ENCODE results near the gene SLC22A1. TPM values are rescaled to one million over a fixed set of nuclear protein-coding genes. Genes with fewer than 3 reads are reported as not detected.

The SLC22A1 gene
- total RNA-seq, 4 donors from 2014 or later, result 1.4 to 2.6 (median 1.5) TPM

DNA sequence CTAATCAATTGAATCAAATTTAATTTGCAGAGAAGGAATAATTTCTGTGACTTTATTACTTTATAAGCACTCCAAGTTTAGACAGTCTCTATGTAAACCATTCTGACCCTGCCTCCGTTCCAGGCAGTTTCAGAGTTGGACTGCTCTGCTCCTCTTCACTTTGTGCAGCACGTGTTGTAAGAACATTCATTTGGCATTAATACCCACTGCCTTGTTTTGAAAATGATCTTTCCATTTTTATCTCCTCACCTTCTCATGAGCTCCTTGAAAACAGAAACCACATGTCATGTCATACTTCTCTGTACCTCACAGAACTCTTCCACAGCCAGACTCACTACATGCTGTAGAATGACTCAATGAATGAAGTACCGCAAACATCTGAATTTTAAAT lies 25.5 kb downstream of the SLC22A1 start:
- TF ChIP-seq, protein P1, sequence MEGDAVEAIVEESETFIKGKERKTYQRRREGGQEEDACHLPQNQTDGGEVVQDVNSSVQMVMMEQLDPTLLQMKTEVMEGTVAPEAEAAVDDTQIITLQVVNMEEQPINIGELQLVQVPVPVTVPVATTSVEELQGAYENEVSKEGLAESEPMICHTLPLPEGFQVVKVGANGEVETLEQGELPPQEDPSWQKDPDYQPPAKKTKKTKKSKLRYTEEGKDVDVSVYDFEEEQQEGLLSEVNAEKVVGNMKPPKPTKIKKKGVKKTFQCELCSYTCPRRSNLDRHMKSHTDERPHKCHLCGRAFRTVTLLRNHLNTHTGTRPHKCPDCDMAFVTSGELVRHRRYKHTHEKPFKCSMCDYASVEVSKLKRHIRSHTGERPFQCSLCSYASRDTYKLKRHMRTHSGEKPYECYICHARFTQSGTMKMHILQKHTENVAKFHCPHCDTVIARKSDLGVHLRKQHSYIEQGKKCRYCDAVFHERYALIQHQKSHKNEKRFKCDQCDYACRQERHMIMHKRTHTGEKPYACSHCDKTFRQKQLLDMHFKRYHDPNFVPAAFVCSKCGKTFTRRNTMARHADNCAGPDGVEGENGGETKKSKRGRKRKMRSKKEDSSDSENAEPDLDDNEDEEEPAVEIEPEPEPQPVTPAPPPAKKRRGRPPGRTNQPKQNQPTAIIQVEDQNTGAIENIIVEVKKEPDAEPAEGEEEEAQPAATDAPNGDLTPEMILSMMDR (IDR thresholded peaks at IDR 0.05; ENCODE audit: low read depth), result no peak

DNA sequence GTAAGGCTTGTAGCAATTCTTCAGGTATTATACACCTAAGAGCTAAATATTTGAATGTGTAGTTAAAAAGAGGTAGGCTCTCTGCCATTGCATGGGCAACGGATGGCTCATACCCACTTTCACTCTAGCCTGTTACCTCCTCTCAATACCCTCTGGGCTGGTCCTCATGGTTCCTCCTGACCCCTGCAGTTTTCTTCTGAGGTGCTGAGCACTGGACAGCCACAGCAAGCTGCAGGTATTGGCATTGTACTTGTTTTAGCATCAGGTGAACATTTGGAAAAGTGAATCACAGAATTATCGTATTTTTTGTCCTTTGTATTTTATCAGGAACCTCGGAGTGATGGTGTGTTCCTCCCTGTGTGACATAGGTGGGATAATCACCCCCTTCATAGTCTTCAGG lies 32.9 kb downstream of the SLC22A1 start:
- TF ChIP-seq, protein P1 (IDR thresholded peaks at IDR 0.05; ENCODE audit: low read depth), result no peak

DNA sequence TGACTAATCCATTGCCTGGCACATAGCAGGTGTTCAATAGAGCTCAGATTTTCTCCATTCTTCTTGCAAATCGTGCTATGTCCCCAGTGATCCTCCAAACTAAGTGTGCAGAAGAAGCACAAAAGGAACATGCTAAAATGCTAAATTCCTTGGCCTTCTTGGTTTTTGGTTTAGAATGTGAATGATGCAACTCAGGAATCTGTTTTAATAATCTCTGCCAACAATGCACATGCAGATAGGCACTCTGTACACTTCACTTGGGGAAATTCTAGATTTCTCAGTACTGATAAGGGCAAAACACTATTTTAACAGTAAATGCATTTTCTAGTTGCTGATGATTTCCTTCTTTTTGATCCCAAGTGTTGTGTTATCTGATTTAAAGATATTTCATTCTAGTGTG lies 35.2 kb downstream of the SLC22A1 start:
- TF ChIP-seq, protein P1 (IDR thresholded peaks at IDR 0.05; ENCODE audit: low read depth), result no peak

DNA sequence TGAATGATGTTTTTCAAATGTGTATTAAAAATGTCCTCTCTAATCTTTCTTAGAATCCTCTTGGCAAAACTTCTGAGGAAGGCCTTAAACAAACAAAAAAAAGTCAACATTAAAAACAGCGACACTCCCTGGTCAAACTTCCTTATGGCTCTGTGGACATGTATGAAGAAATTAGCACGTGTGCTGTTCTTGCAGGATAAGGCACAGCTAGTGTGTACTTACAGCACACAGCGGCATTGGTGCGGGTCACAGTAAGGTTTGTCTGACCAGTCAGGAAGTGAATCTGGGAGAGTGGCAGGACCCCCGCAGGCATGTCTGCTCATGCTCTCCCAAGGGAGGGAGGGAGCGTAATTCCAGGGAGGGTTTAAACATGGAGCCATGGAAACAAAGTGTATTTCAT lies 38.8 kb downstream of the SLC22A1 start:
- TF ChIP-seq, protein P1 (IDR thresholded peaks at IDR 0.05; ENCODE audit: low read depth), result no peak

DNA sequence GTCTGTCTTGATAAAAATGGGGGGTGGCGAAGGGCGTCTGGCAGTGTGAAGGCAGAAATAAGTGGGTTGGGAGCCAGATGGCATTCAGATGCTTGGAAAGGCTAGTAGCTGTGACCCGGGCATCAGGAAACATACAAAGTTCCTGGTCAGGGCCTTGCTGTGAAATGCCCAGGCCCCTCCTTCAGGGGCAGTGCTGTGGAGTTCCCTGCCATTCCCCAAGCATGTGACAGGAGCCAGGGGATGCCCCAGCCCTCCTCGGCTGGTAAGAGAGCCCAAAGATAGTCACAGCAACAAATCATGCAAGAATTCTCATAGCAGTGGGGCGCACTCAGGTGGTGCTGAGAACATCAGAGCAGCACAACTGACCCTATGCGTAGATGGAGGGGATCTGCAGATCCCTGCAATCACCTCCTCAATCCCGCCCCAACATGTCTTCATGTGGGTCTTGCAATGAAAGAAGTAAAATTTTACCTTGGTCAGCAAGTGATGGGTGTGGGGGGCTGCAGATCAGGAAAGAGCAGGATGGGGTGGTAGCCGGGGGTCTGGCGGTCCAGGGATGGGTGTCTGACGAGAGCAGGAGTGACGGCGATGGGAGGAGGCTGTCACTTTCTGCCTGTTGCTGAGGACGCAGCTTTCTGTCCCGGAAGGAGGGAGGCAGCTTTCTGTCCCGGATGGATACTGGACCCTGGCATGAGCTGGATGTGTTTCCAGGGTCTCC lies 39.5 kb downstream of the SLC22A1 start:
- TF ChIP-seq, protein P1 (IDR thresholded peaks at IDR 0.05; ENCODE audit: low read depth), result no peak

DNA sequence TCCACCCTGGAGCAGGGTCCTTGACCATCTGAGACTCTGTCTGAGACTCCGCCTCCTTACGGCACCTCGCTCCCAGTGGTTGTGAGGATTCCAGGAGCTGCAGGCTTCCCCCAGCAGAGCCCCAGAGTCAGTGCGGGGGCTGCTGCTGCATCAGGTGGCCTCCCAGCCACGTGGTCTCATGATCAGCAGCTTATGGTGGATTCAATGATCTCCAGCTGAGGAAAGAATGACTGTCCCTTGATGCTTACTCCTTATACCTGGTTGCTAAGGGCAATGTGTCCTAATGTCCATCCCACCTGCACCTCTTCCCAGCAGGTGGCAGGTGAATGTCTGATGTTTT lies 40.0 kb downstream of the SLC22A1 start:
- TF ChIP-seq, protein P1 (IDR thresholded peaks at IDR 0.05; ENCODE audit: low read depth), result no peak

DNA sequence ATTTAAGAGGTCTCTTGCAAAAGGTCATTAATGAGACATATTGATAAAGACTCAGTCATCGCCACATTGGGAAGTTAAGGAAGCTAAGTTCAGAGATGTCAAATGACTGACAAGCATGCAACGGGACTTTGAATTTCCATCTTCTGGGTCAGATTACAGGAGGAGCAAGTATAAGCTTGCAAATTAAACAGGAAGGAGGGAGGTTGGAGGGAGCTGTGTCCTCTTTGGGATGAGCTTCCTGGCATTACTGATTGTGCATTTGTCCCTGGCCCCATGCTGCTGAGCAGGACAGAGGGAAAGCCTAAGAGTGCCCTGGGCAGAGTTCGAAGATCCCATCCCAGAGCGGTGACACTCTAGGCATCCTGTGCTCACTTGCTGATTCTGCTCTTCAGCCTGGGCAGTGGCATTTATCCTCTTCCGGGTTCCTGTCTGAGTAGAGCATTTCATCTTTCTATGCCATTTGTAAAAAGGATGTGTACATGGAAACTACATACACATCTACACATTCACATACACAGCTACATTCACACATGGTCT lies 40.5 kb downstream of the SLC22A1 start:
- TF ChIP-seq, protein P1 (IDR thresholded peaks at IDR 0.05; ENCODE audit: low read depth), result no peak
